Right atrium auricular region (tissue), 2 donors: Measurements from ENCODE around the gene PI16. TPM values are rescaled to one million over a fixed set of nuclear protein-coding genes. Genes with fewer than 3 reads are reported as not detected.
"Not testable (repeated sequence)": the region's sequence is repeated elsewhere in the genome, so short reads cannot be mapped to it uniquely, and the experiment has no call there.

ENCODE experiments used
- DNase-seq: peaks from one replicate; pipeline ENCODE4 v3.0.0-alpha.2; 2019; ENCODE audit warnings: low spot score
- H3K27ac ChIP-seq, 2 donors: fragments of 200-600 bp; sonication (generic); 1 replicate in 1 of 2; 2 replicates in 1 of 2; pipeline ENCODE4 v1.5.1; 2016 to 2019
- H3K27me3 ChIP-seq, 2 donors: fragments of 200-600 bp; sonication (generic); one replicate each; pipeline versions ENCODE4 v1.5.1 to v1.6.0; 2017 to 2019
- H3K36me3 ChIP-seq: fragments of 200-600 bp; sonication (generic); one replicate; pipeline ENCODE4 v1.5.1; 2016
- H3K4me1 ChIP-seq, 2 donors: fragments of 200-600 bp; sonication (generic); one replicate each; pipeline versions ENCODE4 v1.5.1 to v1.6.0; 2017 to 2019
- H3K4me3 ChIP-seq, 2 donors: fragments of 200-600 bp; sonication (generic); 1 replicate in 1 of 2; 2 replicates in 1 of 2; pipeline ENCODE4 v1.5.1; 2017 to 2019; ENCODE audit warnings: mild to moderate bottlenecking in 1 of 2, moderate library complexity in 1 of 2
- H3K9me3 ChIP-seq, 2 donors: fragments of 200-600 bp; sonication (generic); one replicate each; pipeline ENCODE4 v1.5.1; 2019
- CTCF ChIP-seq, 2 donors: fragments of 200-600 bp; sonication (generic); IDR thresholded peaks; one replicate each; pipeline ENCODE4 v1.5.1; 2019; ENCODE audit warnings: antibody characterized with exemption in 2 of 2
- total RNA-seq, 2 donors: library from RNA; depleted of rRNA; stranded (reverse); fragments of >200 nt; gene quantifications; one replicate each; pipeline ENCODE4 v1.1.0, GENCODE V29; 2016

Gene PI16
- total RNA-seq, 2 donors from 2014 or later, result 14.2 to 48.5 TPM

GRCh38 chr6:36944650-36945049 is 9.9 kb upstream of the PI16 start:
- no peak for TF ChIP-seq CTCF (IDR thresholded peaks at IDR 0.05)
- DNase-seq, result no peak
- Histone ChIP-seq H3K27me3 (no peaks in the 10 kb centered on the region), H3K9me3 (no peaks in the 10 kb centered on the region), H3K36me3 (no peaks in the 10 kb centered on the region), H3K4me3 (no peak overlapping the region), H3K27ac (no peak overlapping the region), H3K4me1 (no peaks in the 10 kb centered on the region)

- H3K36me3 ChIP-seq, result no peaks in the 10 kb centered on the region
- H3K27me3 ChIP-seq, result no peaks in the 10 kb centered on the region
- no peaks in the 10 kb centered on the region for H3K9me3 ChIP-seq
- H3K27ac ChIP-seq, result no peak overlapping the region
- DNase-seq, result no peak
- no peak for TF ChIP-seq CTCF (IDR thresholded peaks at IDR 0.05)
- H3K4me3 ChIP-seq, result no peak overlapping the region
- no peaks in the 10 kb centered on the region for H3K4me1 ChIP-seq
These were observed 9.2 kb upstream of the PI16 start for GRCh38 chr6:36945301-36945700.

- Histone ChIP-seq H3K36me3 (no peaks in the 10 kb centered on the region), H3K27ac (no peak overlapping the region), H3K4me3 (no peak overlapping the region), H3K27me3 (no peaks in the 10 kb centered on the region), H3K9me3 (no peaks in the 10 kb centered on the region), H3K4me1 (no peaks in the 10 kb centered on the region)
- no peak for TF ChIP-seq CTCF (IDR thresholded peaks at IDR 0.05)
- no peak for DNase-seq
These were observed 8.0 kb upstream of the PI16 start for GRCh38 chr6:36946526-36946925.

DNA sequence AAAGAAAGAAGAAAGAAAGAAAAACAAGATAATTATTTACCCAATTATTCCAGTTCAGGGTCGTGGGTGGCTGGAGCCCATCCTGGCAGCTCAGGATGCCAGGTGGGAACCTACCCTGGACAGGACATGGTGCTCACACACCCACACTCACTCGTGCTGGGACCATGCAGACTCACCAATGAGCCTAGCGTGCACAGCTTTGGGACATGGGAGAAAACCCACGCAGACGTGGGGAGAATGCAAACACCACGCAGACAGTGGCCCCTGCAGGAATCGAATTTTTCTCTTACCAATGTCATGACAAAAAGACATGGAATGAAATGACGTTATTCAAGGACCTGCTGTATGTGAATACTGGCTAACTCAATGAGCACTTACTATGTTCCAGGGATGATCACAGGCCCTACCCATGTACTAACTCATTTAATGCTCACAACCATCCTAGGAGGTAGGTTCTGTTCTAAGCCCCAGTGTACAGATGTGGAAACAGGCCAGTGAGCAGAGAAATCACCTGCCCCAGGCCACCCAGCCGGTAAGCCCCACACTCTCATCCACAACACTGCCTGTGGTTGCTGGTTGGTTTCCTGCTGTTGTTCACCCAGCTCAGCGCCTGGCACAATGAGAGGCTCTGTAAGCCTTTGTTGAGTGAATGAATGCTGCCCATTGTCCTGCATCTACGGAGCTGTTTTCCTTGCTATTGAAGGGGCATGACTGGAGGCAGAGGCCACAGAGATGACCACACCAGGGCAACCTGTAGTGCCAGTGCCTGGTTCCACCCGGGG is 6.8 kb upstream of the PI16 start:
- no peaks in the 10 kb centered on the region for H3K36me3 ChIP-seq
- no peaks in the 10 kb centered on the region for H3K4me1 ChIP-seq
- no peaks in the 10 kb centered on the region for H3K9me3 ChIP-seq
- no peak for DNase-seq
- no peaks in the 10 kb centered on the region for H3K27me3 ChIP-seq
- H3K4me3 ChIP-seq, result no peak overlapping the region
- TF ChIP-seq CTCF (IDR thresholded peaks at IDR 0.05), result no peak
- H3K27ac ChIP-seq, result no peak overlapping the region

GRCh38 chr6:36949076-36949475 is 5.5 kb upstream of the PI16 start:
- H3K9me3 ChIP-seq, H3K4me1 ChIP-seq, DNase-seq, H3K4me3 ChIP-seq, H3K27ac ChIP-seq, H3K27me3 ChIP-seq, H3K36me3 ChIP-seq: not testable (repeated sequence)

- no peaks in the 10 kb centered on the region for H3K9me3 ChIP-seq
- no peaks in the 10 kb centered on the region for H3K4me1 ChIP-seq
- no peak overlapping the region for H3K27ac ChIP-seq
- no peaks in the 10 kb centered on the region for H3K27me3 ChIP-seq
- H3K36me3 ChIP-seq, result no peaks in the 10 kb centered on the region
- H3K4me3 ChIP-seq, result no peak overlapping the region
- no peak for DNase-seq
- no peak for TF ChIP-seq CTCF (IDR thresholded peaks at IDR 0.05)
These were observed 4.9 kb upstream of the PI16 start for GRCh38 chr6:36949636-36950035.
